Measurements from ENCODE around the gene SPON2.

DNA sequence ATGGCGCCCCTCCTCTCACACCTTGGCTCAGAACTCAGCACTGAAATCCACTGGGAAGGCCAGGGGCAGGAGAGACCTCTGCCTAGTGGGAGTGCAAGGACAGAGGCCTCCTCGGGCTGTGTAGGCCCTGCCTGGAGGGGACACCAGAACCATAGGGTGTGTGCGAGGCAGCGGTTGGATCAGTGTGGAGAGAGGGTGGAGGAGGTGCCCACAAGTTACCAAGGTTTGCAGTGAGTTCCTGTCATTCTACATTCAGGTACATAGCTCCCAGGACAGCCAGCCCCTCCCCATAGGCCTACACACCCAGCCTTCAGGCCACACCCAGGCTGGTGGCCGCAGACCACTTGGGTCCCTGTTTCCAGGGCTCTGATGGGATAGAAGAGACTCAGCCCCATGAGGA is 19.2 kb upstream of the SPON2 start:
- no peak for TF ChIP-seq ZC3H10 (CRISPR knock-in tag; IDR thresholded peaks at IDR 0.05)
- TF ChIP-seq, protein P1, sequence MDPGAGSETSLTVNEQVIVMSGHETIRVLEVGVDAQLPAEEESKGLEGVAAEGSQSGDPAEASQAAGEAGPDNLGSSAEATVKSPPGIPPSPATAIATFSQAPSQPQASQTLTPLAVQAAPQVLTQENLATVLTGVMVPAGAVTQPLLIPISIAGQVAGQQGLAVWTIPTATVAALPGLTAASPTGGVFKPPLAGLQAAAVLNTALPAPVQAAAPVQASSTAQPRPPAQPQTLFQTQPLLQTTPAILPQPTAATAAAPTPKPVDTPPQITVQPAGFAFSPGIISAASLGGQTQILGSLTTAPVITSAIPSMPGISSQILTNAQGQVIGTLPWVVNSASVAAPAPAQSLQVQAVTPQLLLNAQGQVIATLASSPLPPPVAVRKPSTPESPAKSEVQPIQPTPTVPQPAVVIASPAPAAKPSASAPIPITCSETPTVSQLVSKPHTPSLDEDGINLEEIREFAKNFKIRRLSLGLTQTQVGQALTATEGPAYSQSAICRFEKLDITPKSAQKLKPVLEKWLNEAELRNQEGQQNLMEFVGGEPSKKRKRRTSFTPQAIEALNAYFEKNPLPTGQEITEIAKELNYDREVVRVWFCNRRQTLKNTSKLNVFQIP (CRISPR knock-in tag; IDR thresholded peaks at IDR 0.05; ENCODE audit: borderline replicate concordance, low read depth) = no peak
- TF ChIP-seq ZFP3 (CRISPR knock-in tag; IDR thresholded peaks at IDR 0.05) = no peak
- TF ChIP-seq, protein P2, sequence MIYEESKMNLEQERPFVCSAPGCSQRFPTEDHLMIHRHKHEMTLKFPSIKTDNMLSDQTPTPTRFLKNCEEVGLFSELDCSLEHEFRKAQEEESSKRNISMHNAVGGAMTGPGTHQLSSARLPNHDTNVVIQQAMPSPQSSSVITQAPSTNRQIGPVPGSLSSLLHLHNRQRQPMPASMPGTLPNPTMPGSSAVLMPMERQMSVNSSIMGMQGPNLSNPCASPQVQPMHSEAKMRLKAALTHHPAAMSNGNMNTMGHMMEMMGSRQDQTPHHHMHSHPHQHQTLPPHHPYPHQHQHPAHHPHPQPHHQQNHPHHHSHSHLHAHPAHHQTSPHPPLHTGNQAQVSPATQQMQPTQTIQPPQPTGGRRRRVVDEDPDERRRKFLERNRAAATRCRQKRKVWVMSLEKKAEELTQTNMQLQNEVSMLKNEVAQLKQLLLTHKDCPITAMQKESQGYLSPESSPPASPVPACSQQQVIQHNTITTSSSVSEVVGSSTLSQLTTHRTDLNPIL (CRISPR knock-in tag; IDR thresholded peaks at IDR 0.05; ENCODE audit: low read depth) = no peak
- no peak for TF ChIP-seq PATZ1 (CRISPR knock-in tag; IDR thresholded peaks at IDR 0.05; ENCODE audit: borderline replicate concordance)
- no peak for TF ChIP-seq RARB (CRISPR knock-in tag; IDR thresholded peaks at IDR 0.05)
- no peak for TF ChIP-seq ZNF565 (CRISPR knock-in tag; conservative IDR thresholded peaks at IDR 0.05; ENCODE audit: low read depth)
- TF ChIP-seq ZNF70 (CRISPR knock-in tag; IDR thresholded peaks at IDR 0.05) = no peak
- no peak for TF ChIP-seq SNAI2 (CRISPR knock-in tag; IDR thresholded peaks at IDR 0.05)
